ENCODE results near the gene MYOM1. TPM values are rescaled to one million over a fixed set of nuclear protein-coding genes. Genes with fewer than 3 reads are reported as not detected.

MYOM1 gene
- total RNA-seq, 2 donors from 2014 or later, result 0.39 to 1.1 TPM

DNA sequence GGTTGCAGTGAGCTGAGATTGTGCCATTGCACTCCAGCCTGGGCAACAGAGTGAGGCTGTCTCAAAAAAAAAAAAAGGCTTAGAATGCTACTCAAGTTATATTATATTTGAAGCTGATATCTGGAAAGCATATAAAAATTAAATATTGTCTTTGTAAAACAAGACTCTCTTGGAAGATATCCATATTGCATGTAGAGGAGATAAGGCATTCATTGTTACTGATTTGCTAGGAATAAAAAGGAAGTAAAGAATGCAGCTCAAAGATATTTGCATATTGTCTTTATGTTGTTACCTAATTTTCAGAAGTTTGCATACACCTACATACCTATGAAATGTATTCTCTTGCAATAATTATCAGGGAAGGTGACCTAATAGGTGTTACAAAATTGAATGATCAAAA is 79.4 kb downstream of the MYOM1 start:
- no peaks in the 10 kb centered on the region for H3K4me1 Mint-ChIP-seq (ENCODE audit: low read depth)
- H3K4me3 Mint-ChIP-seq, result no peak overlapping the region
- no peaks in the 10 kb centered on the region for H3K27me3 Mint-ChIP-seq (ENCODE audit: low read depth)
- no peaks in the 10 kb centered on the region for H3K36me3 Mint-ChIP-seq (ENCODE audit: insufficient read depth in 2 of 2)
- no peaks in the 10 kb centered on the region for H3K9me3 Mint-ChIP-seq
- no peak overlapping the region for H3K27ac Mint-ChIP-seq
- ATAC-seq (replicated peaks in 1 of 2) (no peak), DNase-seq (no peak)

DNA sequence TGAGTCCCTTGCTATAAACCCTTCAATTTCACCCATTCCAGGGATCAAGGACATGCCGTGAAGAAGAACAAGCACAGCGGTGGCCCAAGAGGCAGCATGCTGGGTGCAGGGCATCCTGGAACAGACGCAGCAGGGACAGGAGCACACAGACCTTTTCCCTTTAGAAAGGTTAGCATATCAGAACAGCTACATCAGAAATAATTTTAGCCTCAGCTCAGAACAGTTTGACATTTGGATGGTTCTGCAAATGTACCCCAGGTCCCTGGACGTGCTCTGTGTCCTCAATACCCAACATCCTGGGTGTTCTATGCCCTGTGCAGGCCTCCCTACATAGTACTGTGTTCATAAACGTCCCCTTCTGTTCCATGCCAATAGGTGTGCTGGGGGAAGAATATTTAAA is 80.4 kb downstream of the MYOM1 start:
- ATAC-seq (replicated peaks in 1 of 2), result no peak
- Mint-ChIP-seq H3K27me3 (ENCODE audit: low read depth) (no peaks in the 10 kb centered on the region), H3K27ac (no peak overlapping the region), H3K36me3 (ENCODE audit: insufficient read depth in 2 of 2) (no peaks in the 10 kb centered on the region), H3K4me1 (ENCODE audit: low read depth) (no peaks in the 10 kb centered on the region), H3K4me3 (no peak overlapping the region), H3K9me3 (no peaks in the 10 kb centered on the region)
- no peak for DNase-seq

DNA sequence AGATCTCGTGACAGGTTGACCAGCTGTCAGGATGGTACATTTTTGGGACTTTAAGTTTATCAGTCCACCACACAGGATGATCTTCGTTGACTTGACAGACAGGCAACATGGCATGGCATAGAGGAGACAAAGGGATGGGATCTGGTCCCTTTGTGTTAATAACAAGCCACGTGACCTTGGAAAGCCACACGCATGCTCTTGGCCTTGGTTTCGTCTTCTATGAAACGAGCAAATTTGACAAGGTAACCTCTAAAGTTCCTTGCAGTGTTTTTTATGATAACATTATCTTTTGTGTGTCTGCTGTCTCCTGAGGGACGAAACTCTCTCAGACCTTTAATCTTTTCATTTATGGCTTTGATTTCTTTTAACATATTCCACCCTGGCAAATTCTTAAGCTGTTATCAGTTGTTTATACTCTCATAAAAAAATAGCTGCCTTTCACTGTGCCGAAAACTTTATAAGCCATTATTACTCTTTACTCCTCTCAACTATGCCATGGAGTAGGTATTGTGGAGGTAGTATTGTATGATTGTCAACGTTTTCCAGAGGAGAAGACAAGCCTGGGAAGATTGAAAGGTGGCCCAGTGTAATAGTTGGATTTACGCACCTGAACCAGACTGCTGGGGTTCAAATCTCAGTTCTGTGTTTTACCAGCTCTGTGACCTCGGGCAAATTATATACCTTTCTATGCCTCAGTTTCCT is 81.3 kb downstream of the MYOM1 start:
- DNase-seq (no peak), ATAC-seq (replicated peaks in 1 of 2) (no peak)
- Mint-ChIP-seq H3K36me3 (ENCODE audit: insufficient read depth in 2 of 2) (no peaks in the 10 kb centered on the region), H3K9me3 (no peaks in the 10 kb centered on the region), H3K4me3 (no peak overlapping the region), H3K27ac (no peak overlapping the region), H3K4me1 (ENCODE audit: low read depth) (no peaks in the 10 kb centered on the region), H3K27me3 (ENCODE audit: low read depth) (no peaks in the 10 kb centered on the region)

DNA sequence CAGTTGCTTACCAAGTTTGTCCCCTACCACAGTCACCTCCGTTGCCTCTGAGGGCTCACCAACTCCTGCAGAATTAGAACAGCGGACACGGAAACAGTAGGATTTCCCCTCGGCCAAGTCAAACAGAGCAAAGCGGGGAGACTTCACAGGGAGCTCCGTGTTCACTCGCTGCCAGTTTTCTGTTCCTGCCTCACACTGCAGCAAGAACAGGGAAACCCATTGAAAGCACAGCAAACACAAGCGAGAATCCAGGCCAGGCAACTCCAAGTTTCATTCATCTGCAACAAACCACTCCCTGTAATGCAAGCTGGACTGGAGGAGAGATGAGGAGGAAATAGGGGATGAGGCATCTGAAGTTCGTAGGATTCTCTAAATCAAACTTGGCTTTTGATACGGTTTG is 84.2 kb downstream of the MYOM1 start:
- no peaks in the 10 kb centered on the region for H3K4me1 Mint-ChIP-seq (ENCODE audit: low read depth)
- no peak overlapping the region for H3K27ac Mint-ChIP-seq
- no peaks in the 10 kb centered on the region for H3K9me3 Mint-ChIP-seq
- H3K36me3 Mint-ChIP-seq (ENCODE audit: insufficient read depth in 2 of 2), result no peaks in the 10 kb centered on the region
- DNase-seq (no peak), ATAC-seq (replicated peaks in 1 of 2) (no peak)
- no peaks in the 10 kb centered on the region for H3K27me3 Mint-ChIP-seq (ENCODE audit: low read depth)
- H3K4me3 Mint-ChIP-seq, result no peak overlapping the region

DNA sequence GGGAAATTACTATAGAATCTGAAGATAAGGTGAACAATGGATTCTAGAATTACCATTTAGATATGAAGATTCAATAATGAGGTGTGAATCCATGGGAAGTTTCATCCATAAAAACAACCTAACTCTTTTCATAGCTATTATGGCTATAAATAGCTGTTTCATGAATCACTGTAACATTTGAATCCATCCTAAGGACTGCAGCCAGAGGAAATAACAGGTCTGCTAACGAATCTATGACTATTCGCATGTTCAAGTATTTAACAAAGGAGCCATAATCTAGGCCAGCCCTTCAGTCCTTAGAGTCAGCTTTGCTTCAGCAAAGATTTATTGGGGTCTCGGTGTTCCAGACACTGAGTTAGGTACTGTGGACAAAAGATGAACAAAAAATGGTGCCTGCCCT is 87.1 kb downstream of the MYOM1 start:
- Mint-ChIP-seq H3K4me3 (no peak overlapping the region), H3K9me3 (no peaks in the 10 kb centered on the region), H3K27me3 (ENCODE audit: low read depth) (no peaks in the 10 kb centered on the region), H3K4me1 (ENCODE audit: low read depth) (peaks cover 10% of the 10 kb centered on the region), H3K36me3 (ENCODE audit: insufficient read depth in 2 of 2) (no peaks in the 10 kb centered on the region), H3K27ac (no peak overlapping the region)
- DNase-seq, result no peak
- no peak for ATAC-seq (replicated peaks in 1 of 2)

DNA sequence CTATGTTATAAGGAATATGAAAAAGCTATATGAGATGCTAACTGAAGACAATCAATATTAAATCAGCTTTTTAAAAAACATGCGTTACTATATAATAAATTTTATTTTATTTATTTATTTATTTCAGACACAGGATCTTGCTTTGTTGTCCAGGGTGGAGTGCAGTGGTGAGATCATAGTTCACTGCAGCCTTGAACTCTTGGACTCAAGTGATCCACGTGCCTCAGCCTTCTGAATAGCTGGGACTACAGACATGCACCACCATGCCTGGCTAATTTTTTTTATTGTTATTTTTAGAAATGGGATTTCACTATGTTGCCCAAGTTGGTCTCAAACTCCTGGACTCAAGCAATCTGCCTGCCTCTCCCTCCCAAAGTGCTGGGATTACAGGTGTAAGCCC is 89.4 kb downstream of the MYOM1 start:
- no peaks in the 10 kb centered on the region for H3K9me3 Mint-ChIP-seq
- peaks cover 12% of the 10 kb centered on the region for H3K4me1 Mint-ChIP-seq (ENCODE audit: low read depth)
- H3K36me3 Mint-ChIP-seq (ENCODE audit: insufficient read depth in 2 of 2), result no peaks in the 10 kb centered on the region
- H3K27ac Mint-ChIP-seq, result no peak overlapping the region
- no peak for DNase-seq
- no peak for ATAC-seq (replicated peaks in 1 of 2)
- no peaks in the 10 kb centered on the region for H3K27me3 Mint-ChIP-seq (ENCODE audit: low read depth)
- H3K4me3 Mint-ChIP-seq, result no peak overlapping the region

DNA sequence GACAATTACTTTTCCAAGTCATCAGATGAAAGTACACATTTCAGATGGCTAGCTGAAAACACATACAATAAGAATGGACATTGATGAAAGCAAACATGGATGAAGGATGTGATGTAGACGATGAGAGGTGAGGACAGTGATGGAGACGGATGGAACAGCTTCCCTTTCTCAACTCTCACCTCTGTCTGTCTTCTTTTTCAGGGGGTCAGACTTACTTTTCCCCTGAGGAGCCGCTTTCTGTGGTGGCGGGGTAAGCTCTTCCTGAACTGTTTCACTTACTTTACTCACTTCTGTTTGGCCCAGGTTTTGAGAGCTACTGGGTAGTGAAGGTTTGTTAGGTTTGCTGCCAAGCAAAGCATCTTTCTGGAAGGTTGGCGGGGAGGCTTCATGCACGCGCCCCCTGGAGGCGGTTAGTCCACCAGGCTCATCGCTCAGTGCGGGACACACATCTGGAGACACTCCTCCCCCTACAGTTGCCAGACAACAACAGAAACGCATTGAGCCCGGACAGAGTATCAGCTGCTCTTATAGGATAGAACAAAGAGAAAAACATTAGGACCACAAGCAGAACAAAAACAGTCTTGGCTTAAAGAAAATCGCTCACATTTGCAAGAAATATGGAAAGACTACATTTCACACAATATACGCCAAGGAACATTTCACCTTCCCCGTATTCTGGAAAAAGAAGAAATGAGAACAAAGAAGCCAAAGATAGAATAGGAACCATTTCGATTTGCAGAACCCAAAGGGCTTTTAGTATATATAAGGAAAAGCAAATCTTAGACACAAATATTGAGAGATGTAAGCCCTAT is 90.5 kb downstream of the MYOM1 start:
- no peak overlapping the region for H3K27ac Mint-ChIP-seq

DNA sequence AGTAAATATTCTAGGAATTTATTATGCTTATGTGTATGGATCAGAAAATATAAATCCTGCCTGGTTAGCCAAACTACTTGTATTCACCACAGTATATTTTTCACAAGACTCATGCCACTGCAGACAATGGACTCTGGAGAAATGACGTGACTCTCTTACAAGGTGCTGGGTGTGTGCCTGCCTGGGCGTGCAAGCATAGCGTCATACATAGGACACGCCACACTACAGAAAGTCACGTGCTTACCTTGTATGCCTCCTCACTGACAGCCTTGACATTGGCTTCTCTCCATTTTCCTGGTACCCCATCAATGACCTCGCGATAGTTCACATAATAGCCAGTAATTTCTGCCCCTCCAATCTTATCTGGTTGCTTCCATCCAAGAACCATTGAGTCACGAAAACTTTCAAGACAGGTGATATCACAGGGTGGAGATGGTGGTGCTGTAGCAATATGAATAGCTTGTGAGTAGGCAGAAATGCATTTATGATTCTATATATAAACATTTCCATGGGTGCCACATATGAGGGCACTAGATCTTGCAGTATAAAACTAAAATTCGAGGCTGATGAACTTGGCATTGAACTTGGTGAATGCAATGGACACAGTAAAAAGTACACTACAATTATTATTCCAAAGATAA is 93.2 kb downstream of the MYOM1 start:
- Mint-ChIP-seq H3K27me3 (ENCODE audit: low read depth) (no peaks in the 10 kb centered on the region), H3K4me3 (no peak overlapping the region), H3K27ac (no peak overlapping the region), H3K4me1 (ENCODE audit: low read depth) (peaks cover 12% of the 10 kb centered on the region), H3K9me3 (peaks cover 0 to 2% of the 10 kb centered on the region in 2 donors), H3K36me3 (ENCODE audit: insufficient read depth in 2 of 2) (peaks cover 0 to 5% of the 10 kb centered on the region in 2 donors)
- ATAC-seq (replicated peaks in 1 of 2) (no peak), DNase-seq (no peak)

More for the DNA sequence above, 90.5 kb downstream of the MYOM1 start:
- peak; percentile 84 for DNase-seq
- Mint-ChIP-seq H3K4me1 (ENCODE audit: low read depth) (peaks cover 12% of the 10 kb centered on the region), H3K36me3 (ENCODE audit: insufficient read depth in 2 of 2) (peaks cover 0 to 5% of the 10 kb centered on the region in 2 donors), H3K27me3 (ENCODE audit: low read depth) (no peaks in the 10 kb centered on the region), H3K9me3 (peaks cover 0 to 2% of the 10 kb centered on the region in 2 donors), H3K4me3 (peak overlapping the region; percentile 0 to 33)
- peak; percentile 99 for ATAC-seq (replicated peaks in 1 of 2)

DNA sequence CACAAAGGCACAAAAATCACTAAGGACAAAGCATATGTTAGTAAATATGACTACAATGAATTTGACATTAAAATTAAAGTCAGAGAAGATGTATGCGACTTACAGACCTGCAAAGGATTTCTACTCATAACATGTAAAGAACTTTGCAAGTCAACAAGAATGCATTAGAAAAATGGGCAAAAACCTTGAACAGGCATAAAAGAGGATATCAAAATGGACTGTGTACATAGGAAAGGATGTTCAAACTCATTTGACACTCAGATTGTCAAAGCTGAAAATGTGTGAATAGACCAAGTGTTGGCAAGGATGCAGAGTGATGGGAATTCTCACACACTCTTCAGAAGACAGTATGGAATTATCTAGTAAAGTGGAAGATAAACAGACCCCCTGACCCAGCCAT is 94.9 kb downstream of the MYOM1 start:
- Mint-ChIP-seq H3K4me1 (ENCODE audit: low read depth) (peaks cover 12% of the 10 kb centered on the region), H3K27ac (no peak overlapping the region), H3K36me3 (ENCODE audit: insufficient read depth in 2 of 2) (peaks cover 0 to 5% of the 10 kb centered on the region in 2 donors)

DNA sequence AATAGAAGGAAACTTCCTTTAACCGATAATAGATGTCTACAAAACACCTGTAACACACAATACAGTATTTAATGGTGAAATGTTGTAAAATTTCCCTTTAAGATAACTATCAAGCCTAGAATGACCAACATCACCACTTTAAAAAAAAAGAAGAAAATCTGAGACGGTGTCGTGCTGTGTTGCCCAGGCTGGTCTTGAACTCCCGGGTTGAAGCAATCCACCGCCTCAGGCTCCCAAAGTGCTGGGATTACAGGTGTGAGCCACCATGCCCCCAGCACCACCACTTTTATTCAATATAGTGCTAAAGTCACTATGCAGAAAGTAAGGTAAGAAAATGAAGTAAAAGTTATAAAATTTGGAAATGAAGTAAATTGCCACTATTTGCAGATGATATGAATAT is 96.9 kb downstream of the MYOM1 start:
- no peak overlapping the region for H3K4me3 Mint-ChIP-seq
- no peak overlapping the region for H3K27ac Mint-ChIP-seq
- ATAC-seq (replicated peaks in 1 of 2) (no peak), DNase-seq (no peak)
- H3K4me1 Mint-ChIP-seq (ENCODE audit: low read depth), result peaks cover 3% of the 10 kb centered on the region
- H3K36me3 Mint-ChIP-seq (ENCODE audit: insufficient read depth in 2 of 2), result peaks cover 0 to 5% of the 10 kb centered on the region in 2 donors
- no peaks in the 10 kb centered on the region for H3K27me3 Mint-ChIP-seq (ENCODE audit: low read depth)
- H3K9me3 Mint-ChIP-seq, result peaks cover 0 to 2% of the 10 kb centered on the region in 2 donors

More for the DNA sequence above, 94.9 kb downstream of the MYOM1 start:
- Mint-ChIP-seq H3K4me3 (no peak overlapping the region), H3K9me3 (peaks cover 0 to 2% of the 10 kb centered on the region in 2 donors), H3K27me3 (ENCODE audit: low read depth) (no peaks in the 10 kb centered on the region)
- ATAC-seq (replicated peaks in 1 of 2), result no peak
- no peak for DNase-seq

DNA sequence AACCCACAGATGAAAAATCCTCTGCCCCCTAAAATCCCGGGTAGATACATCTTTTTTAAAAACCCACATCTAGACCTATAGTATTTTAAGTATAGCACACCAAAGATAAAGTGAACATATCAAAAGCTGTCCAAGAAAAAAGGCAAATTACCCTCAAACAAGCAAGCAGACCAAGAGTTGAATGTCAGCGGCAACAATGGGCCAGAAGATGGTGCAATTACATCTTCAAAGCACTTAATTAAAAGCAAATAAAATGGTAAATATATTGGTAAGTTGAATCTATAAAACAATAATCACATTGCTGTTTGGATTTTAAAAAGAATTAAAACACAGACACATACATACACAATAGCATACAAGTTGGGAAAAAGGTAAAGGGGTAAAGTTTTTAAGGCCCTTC is 98.5 kb downstream of the MYOM1 start:
- H3K27ac Mint-ChIP-seq, result no peak overlapping the region
- H3K9me3 Mint-ChIP-seq, result peaks cover 0 to 2% of the 10 kb centered on the region in 2 donors
- no peaks in the 10 kb centered on the region for H3K27me3 Mint-ChIP-seq (ENCODE audit: low read depth)
- no peak for ATAC-seq (replicated peaks in 1 of 2)
- no peaks in the 10 kb centered on the region for H3K4me1 Mint-ChIP-seq (ENCODE audit: low read depth)
- no peak overlapping the region for H3K4me3 Mint-ChIP-seq
- H3K36me3 Mint-ChIP-seq (ENCODE audit: insufficient read depth in 2 of 2), result peaks cover 0 to 5% of the 10 kb centered on the region in 2 donors
- no peak for DNase-seq

DNA sequence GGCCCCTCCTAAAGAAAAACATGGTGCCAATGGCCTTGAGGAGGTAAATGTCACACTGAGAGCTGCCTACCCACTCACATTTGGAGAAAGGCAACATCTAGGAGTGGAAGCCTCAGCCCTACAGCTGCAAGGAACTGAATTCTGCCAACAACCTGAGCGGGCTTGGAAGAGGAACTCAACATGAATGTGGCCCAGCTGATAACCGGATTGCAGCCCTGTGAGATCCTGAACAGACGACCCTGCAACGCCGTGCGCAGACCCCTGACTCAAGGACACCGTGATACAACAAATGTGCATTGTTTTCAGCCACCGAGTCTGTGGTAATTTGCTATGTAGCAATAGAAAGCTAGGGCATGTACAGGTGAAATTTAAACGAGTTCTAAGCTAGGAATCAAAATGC is 99.4 kb downstream of the MYOM1 start:
- DNase-seq (no peak), ATAC-seq (replicated peaks in 1 of 2) (no peak)
- Mint-ChIP-seq H3K4me3 (no peak overlapping the region), H3K9me3 (peaks cover 0 to 2% of the 10 kb centered on the region in 2 donors), H3K27me3 (ENCODE audit: low read depth) (no peaks in the 10 kb centered on the region), H3K36me3 (ENCODE audit: insufficient read depth in 2 of 2) (peaks cover 0 to 5% of the 10 kb centered on the region in 2 donors), H3K27ac (no peak overlapping the region), H3K4me1 (ENCODE audit: low read depth) (no peaks in the 10 kb centered on the region)
